HEK293T (cell line): ENCODE measurements around the gene DNAJB12.
A peak's percentile ranks its signal among the peaks of the same experiment; 100 is the strongest.
"Not testable (repeated sequence)": the region's sequence is repeated elsewhere in the genome, so short reads cannot be mapped to it uniquely, and the experiment has no call there.

Source experiments
- CTCF ChIA-PET: fragments of 350-600 bp; formaldehyde crosslinking; extraction: SDS; loops from one replicate; lab custom pipeline; 2021; ENCODE audit warnings: antibody characterized with exemption, inconsistent platforms; lab: Yijun Ruan, JAX
- POLR2A ChIA-PET: fragments of 350-600 bp; formaldehyde crosslinking; extraction: SDS; loops from one replicate; lab custom pipeline; 2020; ENCODE audit warnings: antibody characterized with exemption, inconsistent platforms; lab: Yijun Ruan, JAX
- DNase-seq: peaks from one replicate; pipeline ENCODE4 v3.0.0; 2012; ENCODE audit warnings: mixed read lengths; ENCODE audit errors: extremely low spot score
- ARNT ChIP-seq: fragments of 450-650 bp; IDR thresholded peaks from 2 replicates; pipeline ENCODE4 v1.6.1; 2017; ENCODE audit warnings: mild to moderate bottlenecking
- BHLHE40 ChIP-seq: fragments of 450-650 bp; IDR thresholded peaks from 2 replicates; pipeline ENCODE4 v1.6.1; 2016; ENCODE audit warnings: mild to moderate bottlenecking, moderate library complexity, borderline replicate concordance
- CTBP1 ChIP-seq: fragments of 450-650 bp; IDR thresholded peaks from 2 replicates; pipeline ENCODE4 v1.6.1; 2016; ENCODE audit warnings: borderline replicate concordance
- ELF4 ChIP-seq: fragments of 450-650 bp; IDR thresholded peaks from 2 replicates; pipeline ENCODE4 v1.6.1; 2017; ENCODE audit warnings: antibody characterized with exemption
- FOXA1 ChIP-seq: fragments of 450-650 bp; IDR thresholded peaks from 2 replicates; pipeline ENCODE4 v1.6.1; 2016; ENCODE audit warnings: mild to moderate bottlenecking
- FOXK2 ChIP-seq: fragments of 450-650 bp; IDR thresholded peaks from 2 replicates; pipeline ENCODE4 v1.6.1; 2016; ENCODE audit warnings: mild to moderate bottlenecking
- FOXM1 ChIP-seq: fragments of 450-650 bp; IDR thresholded peaks from 2 replicates; pipeline ENCODE4 v1.6.1; 2017; ENCODE audit warnings: mild to moderate bottlenecking, borderline replicate concordance
- HDGF ChIP-seq: fragments of 450-650 bp; IDR thresholded peaks from 2 replicates; pipeline ENCODE4 v1.6.1; 2017; ENCODE audit warnings: antibody characterized with exemption, borderline replicate concordance
- L3MBTL2 ChIP-seq: fragments of 450-650 bp; conservative IDR thresholded peaks from 2 replicates; pipeline ENCODE4 v1.6.1; 2016; ENCODE audit warnings: mild to moderate bottlenecking
- LEF1 ChIP-seq: fragments of 450-650 bp; IDR thresholded peaks from 2 replicates; pipeline ENCODE4 v1.6.1; 2017; ENCODE audit warnings: mild to moderate bottlenecking, borderline replicate concordance
- NFRKB ChIP-seq: fragments of 450-650 bp; IDR thresholded peaks from 2 replicates; pipeline ENCODE4 v1.6.1; 2016; ENCODE audit warnings: mild to moderate bottlenecking, moderate library complexity
- SP1 ChIP-seq: fragments of 450-650 bp; IDR thresholded peaks from 2 replicates; pipeline ENCODE4 v1.6.1; 2017
- SUZ12 ChIP-seq: fragments of 450-650 bp; IDR thresholded peaks from 2 replicates; pipeline ENCODE4 v1.6.1; 2016; ENCODE audit warnings: mild to moderate bottlenecking
- TARDBP ChIP-seq: fragments of 450-650 bp; IDR thresholded peaks from 2 replicates; pipeline ENCODE4 v1.6.1; 2016
- ZNF384 ChIP-seq: fragments of 450-650 bp; IDR thresholded peaks from 2 replicates; pipeline ENCODE4 v1.6.1; 2016
- TF ChIP-seq, protein P1 (sequence below): fragments of 450-650 bp; IDR thresholded peaks from 2 replicates; pipeline ENCODE4 v1.6.1; 2016

The DNAJB12 gene

DNA sequence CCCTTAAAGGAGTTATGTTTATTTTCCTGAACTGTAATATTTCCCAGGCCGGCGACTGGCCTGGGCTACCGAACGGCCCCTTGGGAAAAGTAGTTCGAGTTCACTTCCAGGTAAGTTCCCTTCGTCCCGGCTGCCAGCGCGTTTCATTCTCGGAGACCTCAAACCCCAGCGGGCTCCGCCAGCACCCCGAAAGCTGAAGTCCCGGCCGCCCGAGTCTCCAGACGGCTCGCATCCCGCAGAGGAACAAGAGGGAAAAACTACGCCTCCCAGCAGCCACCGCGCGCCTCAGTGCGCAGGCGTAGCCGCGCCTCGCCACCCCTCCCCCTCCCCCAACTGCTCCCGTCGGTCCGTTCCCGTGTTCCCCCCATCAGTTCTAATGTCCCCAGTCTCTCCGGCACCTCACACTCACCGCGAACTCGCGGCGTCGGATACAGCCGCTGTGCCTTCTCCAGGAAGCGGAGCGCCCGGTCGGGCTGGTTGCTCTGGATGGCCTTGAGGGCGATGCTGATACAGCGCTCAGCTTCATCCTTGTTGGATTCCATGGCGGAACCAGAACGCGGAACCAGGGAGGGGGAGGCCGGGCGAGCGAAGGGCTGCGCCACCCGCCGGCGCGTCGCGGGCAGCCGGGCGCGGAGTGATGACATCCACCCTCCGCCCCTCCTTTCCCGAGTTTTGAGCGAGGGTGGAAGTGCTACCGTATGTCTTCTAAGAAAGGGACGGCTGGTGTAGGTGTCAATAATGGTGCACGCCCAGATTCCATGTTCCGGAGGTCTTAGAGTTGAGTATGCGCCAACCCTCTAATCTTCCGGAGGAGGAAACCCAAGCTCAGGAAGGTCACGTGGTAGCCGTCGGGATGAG lies at the start of gene DNAJB12:
TSS of gene DNAJB12 (minus strand) at position 564 of the 858 bp plus-strand sequence. CDS start at position 542, 22 bp downstream.
- peak; percentile 94 for DNase-seq
- TF ChIP-seq HDGF (no peak), ARNT (no peak; the same call in 1 of the 2 replicates), ZNF384 (no peak), FOXM1 (no peak), SUZ12 (no peak), SP1 (no peak), NFRKB (no peak), LEF1 (no peak; the same call in 1 of the 2 replicates), FOXA1 (no peak), CTBP1 (peak; percentile 52; the same call in 1 of the 2 replicates), ELF4 (peak; percentile 80)
- TF ChIP-seq, protein P1, sequence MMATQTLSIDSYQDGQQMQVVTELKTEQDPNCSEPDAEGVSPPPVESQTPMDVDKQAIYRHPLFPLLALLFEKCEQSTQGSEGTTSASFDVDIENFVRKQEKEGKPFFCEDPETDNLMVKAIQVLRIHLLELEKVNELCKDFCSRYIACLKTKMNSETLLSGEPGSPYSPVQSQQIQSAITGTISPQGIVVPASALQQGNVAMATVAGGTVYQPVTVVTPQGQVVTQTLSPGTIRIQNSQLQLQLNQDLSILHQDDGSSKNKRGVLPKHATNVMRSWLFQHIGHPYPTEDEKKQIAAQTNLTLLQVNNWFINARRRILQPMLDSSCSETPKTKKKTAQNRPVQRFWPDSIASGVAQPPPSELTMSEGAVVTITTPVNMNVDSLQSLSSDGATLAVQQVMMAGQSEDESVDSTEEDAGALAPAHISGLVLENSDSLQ = peak; percentile 88
- CTCF ChIA-PET = interaction anchor here (1.2 kb wide), 2 partner anchors 10 to 18 kb away, joined by 3 to 6 read pairs; no protein-coding TSS in a partner anchor
- POLR2A ChIA-PET = interaction anchor here (1.0 to 1.7 kb wide), 10 partner anchors 10 to 741 kb away, joined by 3 to 11 read pairs (median 4); partner anchors contain the start of genes MCU and MICU1

DNA sequence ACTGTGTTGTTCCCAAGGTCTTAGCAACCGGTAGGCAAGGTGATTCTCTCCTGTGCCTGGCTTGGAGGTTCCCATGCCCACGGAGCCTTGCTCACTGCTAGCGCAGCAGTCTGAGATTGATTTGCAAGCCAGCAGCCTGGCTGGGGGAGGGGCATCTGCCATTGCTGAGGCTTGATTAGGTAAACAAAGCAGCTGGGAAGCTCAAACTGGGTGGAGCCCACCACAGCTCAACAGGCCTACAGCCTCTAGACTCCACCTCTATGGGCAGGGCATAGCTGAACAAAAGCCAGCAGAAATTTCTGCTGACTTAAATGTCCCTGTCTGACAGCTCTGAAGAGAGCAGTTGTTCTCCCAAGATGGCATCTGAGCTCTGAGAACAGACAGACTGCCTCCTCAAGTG lies 40.9 kb upstream of the DNAJB12 start:
- CTCF ChIA-PET = interaction anchor here (0.6 kb wide), 1 partner anchor 10 kb away, joined by 7 read pairs; no protein-coding TSS in a partner anchor
- POLR2A ChIA-PET, DNase-seq: not testable (repeated sequence)

DNA sequence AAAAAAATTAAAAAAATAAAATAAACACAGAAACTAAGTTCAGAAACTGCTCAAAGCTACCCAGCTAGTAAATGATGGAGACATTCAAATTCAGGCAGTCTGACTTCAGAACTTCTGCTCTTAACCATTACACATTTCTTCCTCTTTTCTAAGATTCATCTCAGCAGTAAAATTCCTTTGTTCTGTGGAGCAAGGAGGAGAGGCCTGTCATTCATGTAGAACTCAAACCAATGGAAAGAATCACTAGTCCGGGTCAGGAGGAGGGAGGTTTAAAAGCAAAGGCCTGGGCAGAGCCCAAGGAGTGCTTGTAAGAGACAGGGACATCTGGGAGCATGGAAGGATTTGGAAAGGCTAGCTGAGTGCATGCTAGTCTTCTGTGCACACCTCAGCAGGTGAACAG lies 37.9 kb upstream of the DNAJB12 start:
- CTCF ChIA-PET = no interaction called here
- POLR2A ChIA-PET = no interaction called here
- DNase-seq = no peak
- no peak for TF ChIP-seq FOXM1
- no peak for TF ChIP-seq HDGF
- TF ChIP-seq SP1 = no peak
- no peak for TF ChIP-seq L3MBTL2
- TF ChIP-seq FOXA1 = no peak
- TF ChIP-seq, protein P1 = no peak

DNA sequence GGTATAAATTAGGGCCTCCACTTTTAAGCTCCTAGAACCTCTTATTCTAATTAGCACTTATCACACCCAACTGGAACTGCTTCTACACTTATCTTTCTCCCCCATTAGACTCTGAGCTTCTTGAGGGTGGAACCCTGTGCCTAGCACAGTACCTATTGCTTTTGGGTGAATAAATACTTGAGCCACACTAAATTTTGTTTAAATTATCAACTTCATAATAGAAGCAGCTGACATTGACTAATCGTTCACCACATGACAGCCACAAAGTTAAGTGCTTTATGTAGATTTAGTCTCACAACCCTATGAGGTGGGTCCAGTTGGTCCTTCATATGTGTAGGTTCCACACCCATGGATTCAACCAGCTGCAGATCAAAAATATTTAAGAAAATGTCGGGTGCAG lies 36.0 kb upstream of the DNAJB12 start:
- ChIA-PET CTCF (no interaction called here), POLR2A (no interaction called here)
- TF ChIP-seq SP1 (no peak), CTBP1 (no peak), SUZ12 (no peak), FOXK2 (no peak), NFRKB (no peak), TARDBP (no peak), ELF4 (no peak), ZNF384 (no peak), FOXM1 (no peak), ARNT (no peak), L3MBTL2 (no peak), BHLHE40 (no peak), HDGF (no peak), LEF1 (no peak)
- TF ChIP-seq, protein P1 = no peak
- DNase-seq = no peak

DNA sequence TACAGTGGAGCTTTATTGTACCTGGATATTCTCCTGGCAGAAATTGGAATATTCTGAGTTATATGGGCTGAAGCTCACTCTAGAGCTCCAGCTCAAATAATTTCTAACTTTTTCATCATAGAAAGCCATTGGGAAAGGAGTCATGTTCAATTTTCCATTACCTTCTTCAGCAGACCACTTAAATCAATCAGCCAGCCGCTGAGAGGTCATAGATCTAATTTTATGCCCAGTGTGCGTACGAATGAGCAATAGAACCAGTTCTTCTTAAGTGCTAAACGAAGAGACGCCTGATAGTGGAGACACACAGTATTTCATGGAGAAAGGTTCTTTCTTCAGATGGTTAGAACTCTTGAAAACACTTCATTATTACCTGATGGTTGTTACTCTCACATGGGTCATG lies 35.0 kb upstream of the DNAJB12 start:
- no peak for DNase-seq
- ChIA-PET CTCF (interaction anchor here (1.1 kb wide), 1 partner anchor 14 kb away, joined by 3 read pairs; no protein-coding TSS in a partner anchor), POLR2A (no interaction called here)
- TF ChIP-seq L3MBTL2 = no peak
- no peak for TF ChIP-seq HDGF
- no peak for TF ChIP-seq ELF4
- TF ChIP-seq, protein P1 = 0 out of 2 replicates have a peak, but pooled peaks have one; percentile 19
- TF ChIP-seq CTBP1 = no peak
- TF ChIP-seq ARNT = no peak

DNA sequence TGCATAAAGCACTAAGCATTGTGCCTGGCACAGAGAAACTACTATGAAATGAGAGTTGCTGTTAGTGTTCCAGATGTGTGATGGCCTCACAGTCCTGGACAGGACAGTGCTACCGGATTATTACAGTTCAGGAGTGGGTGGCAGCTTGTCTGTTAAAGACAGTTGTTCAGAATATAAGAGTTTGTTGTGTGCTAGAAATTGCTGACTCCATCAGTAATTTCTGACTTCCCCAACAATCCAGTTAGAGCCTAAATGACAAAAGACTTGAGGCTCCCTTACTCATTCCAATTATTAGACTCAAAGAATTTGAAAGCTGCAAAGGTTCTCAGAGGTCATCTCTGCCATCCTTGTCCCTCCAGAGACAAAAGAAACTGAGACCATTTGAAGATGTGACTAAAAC lies 34.3 kb upstream of the DNAJB12 start:
- CTCF ChIA-PET = interaction anchor here (1.1 kb wide), 1 partner anchor 13 kb away, joined by 3 read pairs; no protein-coding TSS in a partner anchor
- no peak for TF ChIP-seq TARDBP
- no peak for TF ChIP-seq BHLHE40
- no peak for TF ChIP-seq FOXM1
- TF ChIP-seq ELF4 = no peak
- TF ChIP-seq SP1 = no peak
- TF ChIP-seq, protein P1 = no peak
- no peak for TF ChIP-seq FOXA1
- TF ChIP-seq ZNF384 = no peak
- TF ChIP-seq HDGF = no peak
- no peak for DNase-seq
- POLR2A ChIA-PET = no interaction called here
